HG02798 (cell line): ENCODE measurements around the gene KRTAP1-3.
"Not testable (repeated sequence)": the region's sequence is repeated elsewhere in the genome, so short reads cannot be mapped to it uniquely, and the experiment has no call there.

ENCODE experiments used
- ATAC-seq: cut with Tn5 transposase; IDR thresholded peaks from one replicate; pipeline ENCODE4 v1.9.1; 2021; ENCODE audit warnings: mild to moderate bottlenecking; ENCODE audit not compliant: unreplicated experiment, poor library complexity

Gene KRTAP1-3

GRCh38 chr17:41055130-41055529 lies 20.5 kb upstream of the KRTAP1-3 start, which contains the start of gene KRTAP2-2:
Gene KRTAP2-2, minus strand, starts transcription at chr17:41055230. Its CDS starts 19 bp downstream, at chr17:41055211.
- not testable (repeated sequence) for ATAC-seq

DNA sequence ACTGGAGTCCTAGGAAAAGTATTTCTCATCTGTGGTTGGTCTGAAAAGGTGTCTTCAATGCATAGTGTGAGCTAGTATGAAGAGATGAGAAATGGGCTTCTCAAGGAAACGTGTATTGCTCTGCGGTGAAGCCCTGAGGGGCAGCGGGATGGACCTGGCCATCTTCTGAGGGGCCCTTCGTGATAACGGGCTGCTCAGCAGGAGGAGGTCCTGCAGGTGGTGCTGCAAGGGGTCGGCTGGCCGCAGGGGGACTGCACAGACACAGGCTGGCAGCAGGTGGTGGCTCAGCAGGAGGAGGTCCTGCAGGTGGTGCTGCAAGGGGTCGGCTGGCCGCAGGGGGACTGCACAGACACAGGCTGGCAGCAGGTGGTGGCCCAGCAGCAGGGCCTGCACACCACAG lies 19.9 kb upstream of the KRTAP1-3 start:
- not testable (repeated sequence) for ATAC-seq

- no peak for ATAC-seq
These were observed 19.4 kb upstream of the KRTAP1-3 start for GRCh38 chr17:41054025-41054424.

DNA sequence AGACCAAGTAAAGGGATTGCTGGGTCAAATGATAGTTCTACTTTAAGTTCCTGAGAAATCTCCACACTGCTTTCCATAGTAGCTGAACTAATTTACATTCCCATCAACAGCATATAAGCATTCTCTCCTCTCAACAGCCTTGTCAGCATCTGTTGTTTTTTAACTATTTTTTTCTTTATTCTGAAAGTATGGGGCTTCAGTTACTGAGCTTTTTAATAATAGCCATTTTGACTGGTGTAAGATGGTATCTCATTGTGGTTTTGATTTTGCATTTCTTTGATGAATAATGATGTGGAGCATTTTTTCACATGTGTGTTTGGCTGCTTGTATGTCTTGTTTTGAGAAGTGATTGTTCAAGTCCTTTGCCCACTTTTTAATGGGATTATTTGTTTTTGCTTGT lies 17.9 kb upstream of the KRTAP1-3 start:
- no peak for ATAC-seq

DNA sequence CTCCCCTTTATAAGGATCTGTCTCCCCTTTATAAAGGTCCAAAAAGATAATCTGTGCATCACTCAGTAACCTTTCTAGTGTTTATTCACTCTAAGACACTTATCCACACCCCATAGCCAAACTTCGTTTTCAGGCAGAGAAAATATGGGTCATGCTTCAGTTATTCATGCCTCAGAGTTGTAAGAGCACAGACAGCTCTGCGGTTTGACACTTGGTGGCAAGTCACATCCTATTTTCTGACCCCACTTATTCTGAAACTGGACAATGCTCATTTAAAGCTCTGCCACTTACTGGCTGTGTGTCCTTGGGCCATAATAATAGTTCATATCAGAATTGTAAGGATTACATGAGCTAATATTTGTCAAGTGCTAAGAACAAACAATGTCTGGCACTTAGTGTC lies 14.4 kb upstream of the KRTAP1-3 start:
- ATAC-seq = no peak

DNA sequence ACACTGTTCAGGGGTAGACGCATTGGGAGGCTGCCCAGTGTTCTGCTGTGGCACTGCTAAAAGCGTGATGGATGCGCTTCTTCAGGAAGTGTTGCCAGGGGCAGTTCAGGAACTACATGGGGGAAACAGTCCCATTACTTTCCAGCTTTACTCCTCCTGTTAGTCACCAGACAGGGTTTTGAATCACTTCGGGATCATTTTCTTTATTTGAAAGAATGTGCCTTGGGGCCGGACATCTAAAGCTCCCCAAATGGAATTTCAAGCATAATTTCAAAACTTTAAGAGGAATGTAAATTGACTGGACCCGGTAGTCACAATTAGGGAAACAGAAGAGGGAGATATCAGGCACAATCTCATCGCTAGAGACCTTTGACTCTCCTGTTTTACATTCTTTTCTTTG lies 13.8 kb upstream of the KRTAP1-3 start:
- ATAC-seq = no peak

DNA sequence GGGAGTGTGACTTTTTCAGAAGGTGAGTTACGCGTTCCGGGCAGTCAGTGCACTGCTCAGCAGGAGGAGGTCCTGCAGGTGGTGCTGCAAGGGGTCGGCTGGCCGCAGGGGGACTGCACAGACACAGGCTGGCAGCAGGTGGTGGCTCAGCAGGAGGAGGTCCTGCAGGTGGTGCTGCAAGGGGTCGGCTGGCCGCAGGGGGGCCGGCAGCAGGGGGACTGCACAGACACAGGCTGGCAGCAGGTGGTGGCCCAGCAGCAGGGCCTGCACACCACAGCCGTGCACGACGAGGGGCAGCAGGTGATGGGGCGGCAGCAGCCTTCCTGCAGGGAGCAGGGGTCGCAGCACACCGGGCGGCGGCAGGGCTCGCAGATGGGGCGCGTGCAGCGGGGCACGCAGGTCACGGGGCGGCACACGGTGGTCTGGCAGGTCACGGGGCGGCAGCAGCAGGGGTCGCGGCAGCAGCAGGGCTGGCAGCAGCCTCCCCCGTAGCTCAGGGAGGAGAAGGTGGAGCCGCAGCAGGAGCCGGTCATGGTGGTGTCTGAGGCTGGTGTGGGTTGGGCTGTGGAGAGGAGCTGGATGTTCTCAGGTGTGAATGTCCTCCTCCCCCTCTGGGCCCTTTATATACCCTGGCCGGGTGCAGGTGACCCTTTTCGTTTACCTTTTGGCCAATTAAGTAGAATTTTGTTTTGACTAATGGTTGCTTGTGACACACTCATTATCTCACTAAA lies 12.2 kb upstream of the KRTAP1-3 start, which contains the start of gene KRTAP2-1:
TSS of gene KRTAP2-1 (minus strand) at position 582 of the 731 bp plus-strand sequence. CDS start at position 533, 49 bp downstream.
- not testable (repeated sequence) for ATAC-seq

- ATAC-seq = no peak
These were observed 8.3 kb upstream of the KRTAP1-3 start for GRCh38 chr17:41042953-41043352.

DNA sequence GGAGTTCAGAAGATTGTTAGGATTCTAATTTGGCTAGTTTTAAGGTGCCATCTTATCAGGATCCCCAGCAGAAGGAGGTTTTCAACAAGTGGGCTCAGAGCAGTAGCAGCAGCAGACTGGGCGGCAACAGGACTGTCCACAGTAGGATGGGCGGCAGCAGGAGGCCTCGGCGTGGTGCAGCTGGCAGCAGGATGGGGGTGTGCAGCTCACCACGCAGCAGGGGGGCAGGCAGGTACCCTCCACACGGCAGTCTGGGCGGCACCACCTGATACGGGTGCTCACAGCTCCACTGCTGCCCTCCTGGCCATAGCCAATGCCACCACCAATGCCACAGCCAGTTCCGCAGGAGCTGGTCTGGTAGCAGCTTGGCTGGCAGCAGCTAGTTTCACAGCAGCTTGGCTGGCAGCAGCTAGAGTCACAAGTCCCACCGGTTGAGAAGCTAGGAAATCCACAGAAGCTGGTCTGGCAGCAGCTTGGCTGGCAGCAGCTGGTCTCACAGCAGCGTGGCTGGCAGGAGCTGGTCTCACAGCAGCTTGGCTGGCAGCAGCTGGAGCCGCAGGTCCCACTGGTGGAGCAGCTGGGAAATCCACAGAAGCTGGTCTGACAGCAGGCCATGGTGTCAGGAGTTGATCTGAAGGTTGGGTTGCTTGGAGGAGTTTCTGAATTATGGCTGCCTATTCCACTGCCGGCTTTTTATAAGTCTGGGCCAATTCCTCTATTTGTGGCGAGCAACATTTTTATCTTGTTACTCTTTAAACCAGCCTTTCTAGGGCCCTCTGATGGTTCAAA lies 6.3 kb upstream of the KRTAP1-3 start, which contains the start of gene KRTAP1-1:
TSS of gene KRTAP1-1 (minus strand) at position 668 of the 789 bp plus-strand sequence. CDS start at position 615, 53 bp downstream.
- ATAC-seq = not testable (repeated sequence)

DNA sequence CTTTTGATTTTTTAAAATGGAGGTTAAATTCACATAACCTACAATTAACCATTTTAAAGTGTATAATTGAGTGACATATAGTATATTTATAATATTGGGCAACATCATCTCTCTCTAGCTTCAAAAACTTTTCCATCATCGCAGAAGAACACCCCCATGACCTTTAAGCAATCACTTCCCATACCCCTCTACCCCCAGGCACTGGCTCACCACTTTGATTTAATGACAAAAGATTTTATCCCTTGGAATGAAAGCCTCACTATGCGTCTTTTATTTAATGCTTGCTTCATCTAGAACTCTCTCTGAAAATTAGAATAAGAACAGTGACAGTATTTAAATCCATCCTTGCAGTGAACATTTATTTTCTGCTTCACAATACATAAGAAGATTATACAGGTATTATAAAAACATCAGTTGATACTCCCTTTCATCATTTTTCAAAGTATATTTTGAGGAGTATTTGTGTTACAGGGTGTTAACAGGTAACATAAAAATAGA lies 3.2 kb upstream of the KRTAP1-3 start:
- no peak for ATAC-seq

GRCh38 chr17:41029633-41030245 lies 4.9 kb downstream of the KRTAP1-3 start, which contains the start of gene KRTAP1-4:
Gene KRTAP1-4, minus strand, starts transcription at chr17:41030195. Its CDS starts 117 bp downstream, at chr17:41030078.
- ATAC-seq = no peak

- no peak for ATAC-seq
These were observed 7.8 kb downstream of the KRTAP1-3 start, which contains the start of gene KRTAP1-5 for GRCh38 chr17:41026715-41027471. Gene KRTAP1-5, minus strand, starts transcription at chr17:41027208. Its CDS starts 53 bp downstream, at chr17:41027155.

DNA sequence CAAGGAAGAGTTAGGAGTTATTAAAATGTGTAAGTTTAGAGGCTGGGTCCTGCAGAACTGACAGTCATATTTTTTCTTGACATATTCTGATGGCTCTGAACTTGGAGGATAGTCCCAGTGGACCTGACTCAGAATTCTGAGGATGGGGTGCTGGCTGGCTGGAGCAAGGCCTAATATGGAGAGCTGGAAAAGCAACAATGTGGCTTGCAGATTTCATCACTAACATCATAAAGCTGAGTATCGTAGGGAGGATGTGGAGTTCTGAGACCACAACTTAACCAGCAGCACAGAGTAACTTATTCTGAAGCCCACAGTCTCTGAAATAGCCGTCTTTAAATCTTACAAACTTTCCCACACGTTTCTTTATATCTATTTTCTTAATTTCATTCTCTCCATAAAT lies 10.0 kb downstream of the KRTAP1-3 start:
- ATAC-seq = no peak

DNA sequence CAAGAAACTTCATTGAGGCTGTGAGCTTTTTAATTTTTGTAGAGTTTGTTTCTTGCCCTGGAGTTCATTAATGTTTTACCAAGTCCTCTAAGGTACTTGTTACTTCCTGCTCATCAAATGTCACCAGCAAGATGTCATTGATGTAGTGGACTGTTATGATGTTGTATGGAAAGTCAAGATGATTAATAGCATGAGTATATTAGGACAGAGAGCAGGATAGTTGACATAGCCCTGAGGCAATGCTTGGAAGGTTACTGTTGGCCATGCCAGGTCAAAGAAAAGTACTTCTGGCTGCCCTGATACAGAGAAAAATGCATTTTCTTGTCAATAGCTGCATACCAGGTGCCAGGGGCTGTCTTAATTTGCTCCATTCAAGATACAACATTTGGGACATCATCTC lies 14.3 kb downstream of the KRTAP1-3 start:
- no peak for ATAC-seq

DNA sequence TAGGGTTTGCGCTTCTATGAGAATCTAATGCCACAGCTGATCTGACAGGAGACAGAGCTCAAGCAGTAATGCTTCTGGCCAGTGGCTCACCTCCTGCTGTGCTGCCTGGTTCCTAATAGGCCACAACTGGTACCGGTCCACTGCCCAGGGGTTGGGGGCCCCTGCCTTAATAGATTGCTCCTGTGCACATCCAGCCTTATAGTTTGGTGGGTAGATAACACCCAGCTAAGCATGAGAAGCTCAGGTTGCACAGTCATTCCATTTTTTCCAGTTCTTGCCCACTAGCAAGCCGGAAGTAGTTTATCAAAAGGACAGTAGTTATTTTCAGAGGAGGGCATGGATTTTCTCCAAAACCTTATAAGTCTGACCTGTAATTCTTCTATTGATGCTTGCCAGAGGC lies 15.3 kb downstream of the KRTAP1-3 start:
- no peak for ATAC-seq

GRCh38 chr17:41018541-41018940 lies 16.1 kb downstream of the KRTAP1-3 start:
- ATAC-seq = no peak

- ATAC-seq = no peak
These were observed 18.0 kb downstream of the KRTAP1-3 start for GRCh38 chr17:41016578-41017215.

DNA sequence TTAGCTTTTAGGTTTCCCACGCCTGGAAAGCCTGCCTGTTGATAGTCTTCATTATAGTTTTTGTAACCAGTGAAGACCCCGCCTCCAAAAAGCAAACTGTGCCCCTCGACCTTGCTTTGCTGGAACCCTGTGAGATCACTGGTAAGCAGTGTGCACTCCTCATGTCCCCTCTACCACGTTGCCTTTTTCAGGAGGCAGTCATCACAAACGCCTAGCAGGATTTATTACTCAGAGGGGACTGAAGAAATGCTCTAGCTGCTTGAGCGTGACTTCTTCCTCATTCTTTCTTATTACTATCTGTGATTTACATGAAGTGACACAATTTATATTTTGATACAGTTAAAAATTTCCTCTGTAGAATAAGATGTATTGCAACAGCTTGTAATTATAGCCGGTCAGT lies 19.2 kb downstream of the KRTAP1-3 start:
- no peak for ATAC-seq

- ATAC-seq = no peak
These were observed 21.1 kb downstream of the KRTAP1-3 start for GRCh38 chr17:41013606-41014005.
